Panc1 (cell line): ENCODE measurements around the gene AMBP. TPM values are rescaled to one million over a fixed set of nuclear protein-coding genes. Genes with fewer than 3 reads are reported as not detected.

Experiments
- ATAC-seq: fragments of 200-7000 bp; cut with Tn5 transposase; 2 replicates; pipeline ENCODE4 v1.9.1; 2020; ENCODE audit warnings: mild to moderate bottlenecking, moderate library complexity
- BruUV-seq: library from RNA; stranded (reverse); fragments of 400-500 nt; replicated peaks from 2 replicates; lab custom pipeline; 2021; lab: Mats Ljungman, UMichigan
- CTCF ChIA-PET: fragments of 300-600 bp; sonication (Branson Sonifier 250); formaldehyde crosslinking; loops from one replicate; lab custom pipeline; 2022; ENCODE audit warnings: antibody characterized with exemption; lab: Charles Lee
- POLR2A ChIA-PET: fragments of 300-600 bp; sonication (Branson Sonifier 250); formaldehyde crosslinking; loops from one replicate; lab custom pipeline; 2022; ENCODE audit warnings: antibody characterized with exemption; lab: Charles Lee
- DNase-seq: peaks from one replicate; pipeline ENCODE4 v3.0.0-alpha.2; 2010; ENCODE audit warnings: low read depth, low spot score
- H3K27ac ChIP-seq: 2 replicates; pipeline ENCODE4 v1.5.1; 2011; ENCODE audit warnings: mild to moderate bottlenecking, low read length, inconsistent platforms
- H3K27me3 ChIP-seq: fragments of 200-500 bp; sonication (Bioruptor generic); 2 replicates; pipeline ENCODE4 v1.6.0; 2014; ENCODE audit warnings: low read length, inconsistent platforms; ENCODE audit not compliant: control insufficient read depth, insufficient read depth
- H3K36me3 ChIP-seq: fragments of 200-500 bp; sonication (Bioruptor generic); 2 replicates; pipeline ENCODE4 v1.5.1; 2014; ENCODE audit warnings: inconsistent platforms, mild to moderate bottlenecking, low read length, moderate library complexity; ENCODE audit not compliant: control insufficient read depth, insufficient read depth
- H3K4me1 ChIP-seq: 2 replicates; pipeline ENCODE4 v1.5.1; 2011; ENCODE audit warnings: inconsistent platforms, mild to moderate bottlenecking, low read length, moderate library complexity; ENCODE audit not compliant: control insufficient read depth, insufficient read depth
- H3K4me3 ChIP-seq, 2 experiments: 2 replicates each; pipeline ENCODE4 v1.5.1; 2011 to 2012; ENCODE audit warnings: low read depth in 2 of 2, low read length in 2 of 2, mild to moderate bottlenecking in 2 of 2, inconsistent platforms in 1 of 2, moderate library complexity in 1 of 2
- H3K9me3 ChIP-seq: fragments of 200-500 bp; sonication (Bioruptor generic); 2 replicates; pipeline ENCODE4 v1.5.1; 2014; ENCODE audit warnings: low read depth, mild to moderate bottlenecking, inconsistent platforms, low read length, moderate library complexity; ENCODE audit not compliant: control insufficient read depth, insufficient read depth
- CTCF ChIP-seq: fragments of 450-650 bp; IDR thresholded peaks from 2 replicates; pipeline ENCODE4 v1.5.1; 2017; ENCODE audit warnings: mild to moderate bottlenecking
- POLR2AphosphoS5 ChIP-seq: IDR thresholded peaks from 2 replicates; pipeline ENCODE4 v1.6.1; 2012; ENCODE audit warnings: mild to moderate bottlenecking, low read depth, low read length, moderate library complexity
- REST ChIP-seq, 2 experiments: IDR thresholded peaks; 2 replicates each; pipeline ENCODE4 v1.6.1; 2011 to 2012; ENCODE audit warnings: low read depth in 2 of 2, control low read depth in 1 of 2, low read length in 1 of 2, mild to moderate bottlenecking in 1 of 2, moderate library complexity in 1 of 2; ENCODE audit not compliant: insufficient read depth in 1 of 2
- SIN3A ChIP-seq: IDR thresholded peaks from 2 replicates; pipeline ENCODE4 v1.6.1; 2012; ENCODE audit warnings: low read depth, mild to moderate bottlenecking, low read length, moderate library complexity, borderline replicate concordance; ENCODE audit not compliant: insufficient read depth
- TCF7L2 ChIP-seq: IDR thresholded peaks from 2 replicates; pipeline ENCODE4 v1.6.1; 2011; ENCODE audit warnings: mild to moderate bottlenecking, low read depth, low read length, inconsistent platforms
- in situ Hi-C: cut with HindIII; loops from 2 replicates; pipeline ENCODE4 v1.10.0; 2016; ENCODE audit warnings: low sequenced_read_pairs, low pct_unique_long_range_greater_than_20kb
- intact Hi-C: fragments of 100-400 bp; cut with micrococcal nuclease; formaldehyde crosslinking; loops from one replicate; pipeline ENCODE4 v1.10.0; 2022; ENCODE audit not compliant: unreplicated experiment
- total RNA-seq: library from RNA; stranded (reverse); gene quantifications from one replicate; pipeline ENCODE4 v1.2.1, GENCODE V29; 2021; ENCODE audit not compliant: unreplicated experiment

Gene AMBP
- total RNA-seq, 1 experiment from 2014 or later, result 1.7 TPM

GRCh38 chr9:114011313-114011712, 66.8 kb downstream of the AMBP start:
- H3K4me3 ChIP-seq, result no peak overlapping the region
- DNase-seq, result no peak
- no peaks in the 10 kb centered on the region for H3K9me3 ChIP-seq
- POLR2A ChIA-PET, result no interaction called here
- TF ChIP-seq REST (IDR thresholded peaks at IDR 0.05; ENCODE audit: insufficient read depth in 1 of 2, low read depth in 2 of 2, low read length in 1 of 2) (no peak), CTCF (no peak), TCF7L2 (no peak), POLR2AphosphoS5 (no peak), SIN3A (no peak)
- no peaks in the 10 kb centered on the region for H3K4me1 ChIP-seq
- no peaks in the 10 kb centered on the region for H3K36me3 ChIP-seq
- no peak overlapping the region for H3K27ac ChIP-seq
- no TSS peak for BruUV-seq
- intact Hi-C loops, result no loop called here
- in situ Hi-C loops, result no loop called here
- no peak for ATAC-seq
- CTCF ChIA-PET, result no interaction called here
- H3K27me3 ChIP-seq, result no peaks in the 10 kb centered on the region

Other genes starting within 250 kb of the AMBP start
- 1.8 TPM for gene ZNF618, start 202.0 kb downstream of the AMBP start, total RNA-seq
- gene KIF12, start 21.0 kb upstream of the AMBP start, total RNA-seq, result 0.87 TPM
- 5.1 TPM for gene COL27A1, start 77.2 kb upstream of the AMBP start, total RNA-seq
- gene ORM1, start 244.8 kb upstream of the AMBP start, total RNA-seq, result 3.5 TPM